ENCODE data around the gene AFG1L. TPM values are rescaled to one million over a fixed set of nuclear protein-coding genes. Genes with fewer than 3 reads are reported as not detected.

Gene AFG1L
- total RNA-seq, 1 experiment from 2014 or later = 7.9 TPM

GRCh38 chr6:108558372-108559096, 263.7 kb downstream of the AFG1L start (continued):
- TF ChIP-seq, protein P1, sequence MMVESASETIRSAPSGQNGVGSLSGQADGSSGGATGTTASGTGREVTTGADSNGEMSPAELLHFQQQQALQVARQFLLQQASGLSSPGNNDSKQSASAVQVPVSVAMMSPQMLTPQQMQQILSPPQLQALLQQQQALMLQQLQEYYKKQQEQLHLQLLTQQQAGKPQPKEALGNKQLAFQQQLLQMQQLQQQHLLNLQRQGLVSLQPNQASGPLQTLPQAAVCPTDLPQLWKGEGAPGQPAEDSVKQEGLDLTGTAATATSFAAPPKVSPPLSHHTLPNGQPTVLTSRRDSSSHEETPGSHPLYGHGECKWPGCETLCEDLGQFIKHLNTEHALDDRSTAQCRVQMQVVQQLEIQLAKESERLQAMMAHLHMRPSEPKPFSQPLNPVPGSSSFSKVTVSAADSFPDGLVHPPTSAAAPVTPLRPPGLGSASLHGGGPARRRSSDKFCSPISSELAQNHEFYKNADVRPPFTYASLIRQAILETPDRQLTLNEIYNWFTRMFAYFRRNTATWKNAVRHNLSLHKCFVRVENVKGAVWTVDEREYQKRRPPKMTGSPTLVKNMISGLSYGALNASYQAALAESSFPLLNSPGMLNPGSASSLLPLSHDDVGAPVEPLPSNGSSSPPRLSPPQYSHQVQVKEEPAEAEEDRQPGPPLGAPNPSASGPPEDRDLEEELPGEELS (CRISPR knock-in tag; IDR thresholded peaks at IDR 0.05) = no peak
- TF ChIP-seq ZNF416 (CRISPR knock-in tag; IDR thresholded peaks at IDR 0.05) = 0 out of 2 replicates have a peak, but pooled peaks have one; percentile 14
- TF ChIP-seq TP53 (CRISPR knock-in tag; IDR thresholded peaks at IDR 0.05) = no peak
- TF ChIP-seq NFYB (CRISPR knock-in tag; conservative IDR thresholded peaks at IDR 0.05; ENCODE audit: low read depth) = peak; percentile 74
- peak; percentile 88 for TF ChIP-seq FOXK1 (CRISPR knock-in tag; IDR thresholded peaks at IDR 0.05)
- TF ChIP-seq ZNF671 (CRISPR knock-in tag; IDR thresholded peaks at IDR 0.05) = no peak
- TF ChIP-seq, protein P2, sequence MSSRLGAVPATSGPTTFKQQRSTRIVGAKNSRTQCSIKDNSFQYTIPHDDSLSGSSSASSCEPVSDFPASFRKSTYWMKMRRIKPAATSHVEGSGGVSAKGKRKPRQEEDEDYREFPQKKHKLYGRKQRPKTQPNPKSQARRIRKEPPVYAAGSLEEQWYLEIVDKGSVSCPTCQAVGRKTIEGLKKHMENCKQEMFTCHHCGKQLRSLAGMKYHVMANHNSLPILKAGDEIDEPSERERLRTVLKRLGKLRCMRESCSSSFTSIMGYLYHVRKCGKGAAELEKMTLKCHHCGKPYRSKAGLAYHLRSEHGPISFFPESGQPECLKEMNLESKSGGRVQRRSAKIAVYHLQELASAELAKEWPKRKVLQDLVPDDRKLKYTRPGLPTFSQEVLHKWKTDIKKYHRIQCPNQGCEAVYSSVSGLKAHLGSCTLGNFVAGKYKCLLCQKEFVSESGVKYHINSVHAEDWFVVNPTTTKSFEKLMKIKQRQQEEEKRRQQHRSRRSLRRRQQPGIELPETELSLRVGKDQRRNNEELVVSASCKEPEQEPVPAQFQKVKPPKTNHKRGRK (CRISPR knock-in tag; IDR thresholded peaks at IDR 0.05; ENCODE audit: borderline replicate concordance) = no peak
- no peak for TF ChIP-seq ZNF423 (CRISPR knock-in tag; IDR thresholded peaks at IDR 0.05)
- TF ChIP-seq TCF7 (CRISPR knock-in tag; IDR thresholded peaks at IDR 0.05; ENCODE audit: low read depth) = no peak
- TF ChIP-seq USF2 (CRISPR knock-in tag; IDR thresholded peaks at IDR 0.05) = peak; percentile 69
- TF ChIP-seq USF1 (CRISPR knock-in tag; IDR thresholded peaks at IDR 0.05) = peak; percentile 50; the same call in 1 of the 2 replicates
- TF ChIP-seq SMAD4 (CRISPR knock-in tag; IDR thresholded peaks at IDR 0.05) = no peak
- TF ChIP-seq, protein P3, sequence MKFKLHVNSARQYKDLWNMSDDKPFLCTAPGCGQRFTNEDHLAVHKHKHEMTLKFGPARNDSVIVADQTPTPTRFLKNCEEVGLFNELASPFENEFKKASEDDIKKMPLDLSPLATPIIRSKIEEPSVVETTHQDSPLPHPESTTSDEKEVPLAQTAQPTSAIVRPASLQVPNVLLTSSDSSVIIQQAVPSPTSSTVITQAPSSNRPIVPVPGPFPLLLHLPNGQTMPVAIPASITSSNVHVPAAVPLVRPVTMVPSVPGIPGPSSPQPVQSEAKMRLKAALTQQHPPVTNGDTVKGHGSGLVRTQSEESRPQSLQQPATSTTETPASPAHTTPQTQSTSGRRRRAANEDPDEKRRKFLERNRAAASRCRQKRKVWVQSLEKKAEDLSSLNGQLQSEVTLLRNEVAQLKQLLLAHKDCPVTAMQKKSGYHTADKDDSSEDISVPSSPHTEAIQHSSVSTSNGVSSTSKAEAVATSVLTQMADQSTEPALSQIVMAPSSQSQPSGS (CRISPR knock-in tag; IDR thresholded peaks at IDR 0.05; ENCODE audit: borderline replicate concordance, low read depth) = no peak
- TF ChIP-seq ZNF138 (CRISPR knock-in tag; conservative IDR thresholded peaks at IDR 0.05) = no peak
- TF ChIP-seq, protein P4, sequence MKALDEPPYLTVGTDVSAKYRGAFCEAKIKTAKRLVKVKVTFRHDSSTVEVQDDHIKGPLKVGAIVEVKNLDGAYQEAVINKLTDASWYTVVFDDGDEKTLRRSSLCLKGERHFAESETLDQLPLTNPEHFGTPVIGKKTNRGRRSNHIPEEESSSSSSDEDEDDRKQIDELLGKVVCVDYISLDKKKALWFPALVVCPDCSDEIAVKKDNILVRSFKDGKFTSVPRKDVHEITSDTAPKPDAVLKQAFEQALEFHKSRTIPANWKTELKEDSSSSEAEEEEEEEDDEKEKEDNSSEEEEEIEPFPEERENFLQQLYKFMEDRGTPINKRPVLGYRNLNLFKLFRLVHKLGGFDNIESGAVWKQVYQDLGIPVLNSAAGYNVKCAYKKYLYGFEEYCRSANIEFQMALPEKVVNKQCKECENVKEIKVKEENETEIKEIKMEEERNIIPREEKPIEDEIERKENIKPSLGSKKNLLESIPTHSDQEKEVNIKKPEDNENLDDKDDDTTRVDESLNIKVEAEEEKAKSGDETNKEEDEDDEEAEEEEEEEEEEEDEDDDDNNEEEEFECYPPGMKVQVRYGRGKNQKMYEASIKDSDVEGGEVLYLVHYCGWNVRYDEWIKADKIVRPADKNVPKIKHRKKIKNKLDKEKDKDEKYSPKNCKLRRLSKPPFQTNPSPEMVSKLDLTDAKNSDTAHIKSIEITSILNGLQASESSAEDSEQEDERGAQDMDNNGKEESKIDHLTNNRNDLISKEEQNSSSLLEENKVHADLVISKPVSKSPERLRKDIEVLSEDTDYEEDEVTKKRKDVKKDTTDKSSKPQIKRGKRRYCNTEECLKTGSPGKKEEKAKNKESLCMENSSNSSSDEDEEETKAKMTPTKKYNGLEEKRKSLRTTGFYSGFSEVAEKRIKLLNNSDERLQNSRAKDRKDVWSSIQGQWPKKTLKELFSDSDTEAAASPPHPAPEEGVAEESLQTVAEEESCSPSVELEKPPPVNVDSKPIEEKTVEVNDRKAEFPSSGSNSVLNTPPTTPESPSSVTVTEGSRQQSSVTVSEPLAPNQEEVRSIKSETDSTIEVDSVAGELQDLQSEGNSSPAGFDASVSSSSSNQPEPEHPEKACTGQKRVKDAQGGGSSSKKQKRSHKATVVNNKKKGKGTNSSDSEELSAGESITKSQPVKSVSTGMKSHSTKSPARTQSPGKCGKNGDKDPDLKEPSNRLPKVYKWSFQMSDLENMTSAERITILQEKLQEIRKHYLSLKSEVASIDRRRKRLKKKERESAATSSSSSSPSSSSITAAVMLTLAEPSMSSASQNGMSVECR (CRISPR knock-in tag; IDR thresholded peaks at IDR 0.05; ENCODE audit: borderline replicate concordance) = peak; percentile 65; the same call in 1 of the 2 replicates
- TF ChIP-seq, protein P5, sequence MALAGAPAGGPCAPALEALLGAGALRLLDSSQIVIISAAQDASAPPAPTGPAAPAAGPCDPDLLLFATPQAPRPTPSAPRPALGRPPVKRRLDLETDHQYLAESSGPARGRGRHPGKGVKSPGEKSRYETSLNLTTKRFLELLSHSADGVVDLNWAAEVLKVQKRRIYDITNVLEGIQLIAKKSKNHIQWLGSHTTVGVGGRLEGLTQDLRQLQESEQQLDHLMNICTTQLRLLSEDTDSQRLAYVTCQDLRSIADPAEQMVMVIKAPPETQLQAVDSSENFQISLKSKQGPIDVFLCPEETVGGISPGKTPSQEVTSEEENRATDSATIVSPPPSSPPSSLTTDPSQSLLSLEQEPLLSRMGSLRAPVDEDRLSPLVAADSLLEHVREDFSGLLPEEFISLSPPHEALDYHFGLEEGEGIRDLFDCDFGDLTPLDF (CRISPR knock-in tag; IDR thresholded peaks at IDR 0.05) = no peak
- TF ChIP-seq SOX15 (CRISPR knock-in tag; IDR thresholded peaks at IDR 0.05) = no peak
- TF ChIP-seq, protein P6, sequence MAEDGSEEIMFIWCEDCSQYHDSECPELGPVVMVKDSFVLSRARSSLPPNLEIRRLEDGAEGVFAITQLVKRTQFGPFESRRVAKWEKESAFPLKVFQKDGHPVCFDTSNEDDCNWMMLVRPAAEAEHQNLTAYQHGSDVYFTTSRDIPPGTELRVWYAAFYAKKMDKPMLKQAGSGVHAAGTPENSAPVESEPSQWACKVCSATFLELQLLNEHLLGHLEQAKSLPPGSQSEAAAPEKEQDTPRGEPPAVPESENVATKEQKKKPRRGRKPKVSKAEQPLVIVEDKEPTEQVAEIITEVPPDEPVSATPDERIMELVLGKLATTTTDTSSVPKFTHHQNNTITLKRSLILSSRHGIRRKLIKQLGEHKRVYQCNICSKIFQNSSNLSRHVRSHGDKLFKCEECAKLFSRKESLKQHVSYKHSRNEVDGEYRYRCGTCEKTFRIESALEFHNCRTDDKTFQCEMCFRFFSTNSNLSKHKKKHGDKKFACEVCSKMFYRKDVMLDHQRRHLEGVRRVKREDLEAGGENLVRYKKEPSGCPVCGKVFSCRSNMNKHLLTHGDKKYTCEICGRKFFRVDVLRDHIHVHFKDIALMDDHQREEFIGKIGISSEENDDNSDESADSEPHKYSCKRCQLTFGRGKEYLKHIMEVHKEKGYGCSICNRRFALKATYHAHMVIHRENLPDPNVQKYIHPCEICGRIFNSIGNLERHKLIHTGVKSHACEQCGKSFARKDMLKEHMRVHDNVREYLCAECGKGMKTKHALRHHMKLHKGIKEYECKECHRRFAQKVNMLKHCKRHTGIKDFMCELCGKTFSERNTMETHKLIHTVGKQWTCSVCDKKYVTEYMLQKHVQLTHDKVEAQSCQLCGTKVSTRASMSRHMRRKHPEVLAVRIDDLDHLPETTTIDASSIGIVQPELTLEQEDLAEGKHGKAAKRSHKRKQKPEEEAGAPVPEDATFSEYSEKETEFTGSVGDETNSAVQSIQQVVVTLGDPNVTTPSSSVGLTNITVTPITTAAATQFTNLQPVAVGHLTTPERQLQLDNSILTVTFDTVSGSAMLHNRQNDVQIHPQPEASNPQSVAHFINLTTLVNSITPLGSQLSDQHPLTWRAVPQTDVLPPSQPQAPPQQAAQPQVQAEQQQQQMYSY (CRISPR knock-in tag; IDR thresholded peaks at IDR 0.05) = peak; percentile 99
